ENCODE data around the gene GBX1.

GRCh38 chr7:151189038-151189437 lies 21.5 kb upstream of the GBX1 start:
- TF ChIP-seq CTCF (conservative IDR thresholded peaks at IDR 0.05 in 1 of 2, IDR thresholded peaks at IDR 0.05 in 1 of 2; ENCODE audit: low read depth in 1 of 2, low read length in 2 of 2) (no peak), EZH2 (IDR thresholded peaks at IDR 0.05; ENCODE audit: low read length, missing control alignments) (no peak)

All from fibroblast of lung (primary cell).